Measurements from ENCODE around the gene OR51M1.

DNA sequence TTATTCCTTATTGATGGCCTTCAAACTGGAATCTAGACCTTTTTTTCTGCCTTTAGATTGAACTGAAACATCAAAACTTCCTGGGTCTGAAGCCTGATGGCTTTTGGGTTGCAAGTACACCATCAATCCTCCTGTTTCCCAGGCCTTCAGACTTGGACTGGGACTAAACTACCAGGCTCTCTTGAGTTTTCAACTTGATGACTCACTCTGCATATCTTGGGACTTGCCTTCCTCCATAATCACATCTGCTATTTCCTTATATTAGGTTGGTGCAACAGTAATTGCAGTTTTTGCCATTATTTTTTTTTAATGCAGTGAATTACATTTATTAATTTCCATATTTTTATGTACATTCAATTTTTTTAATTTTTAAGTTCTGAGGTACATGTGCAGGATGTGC is 47.3 kb upstream of the OR51M1 start:
- TF ChIP-seq, protein P1, sequence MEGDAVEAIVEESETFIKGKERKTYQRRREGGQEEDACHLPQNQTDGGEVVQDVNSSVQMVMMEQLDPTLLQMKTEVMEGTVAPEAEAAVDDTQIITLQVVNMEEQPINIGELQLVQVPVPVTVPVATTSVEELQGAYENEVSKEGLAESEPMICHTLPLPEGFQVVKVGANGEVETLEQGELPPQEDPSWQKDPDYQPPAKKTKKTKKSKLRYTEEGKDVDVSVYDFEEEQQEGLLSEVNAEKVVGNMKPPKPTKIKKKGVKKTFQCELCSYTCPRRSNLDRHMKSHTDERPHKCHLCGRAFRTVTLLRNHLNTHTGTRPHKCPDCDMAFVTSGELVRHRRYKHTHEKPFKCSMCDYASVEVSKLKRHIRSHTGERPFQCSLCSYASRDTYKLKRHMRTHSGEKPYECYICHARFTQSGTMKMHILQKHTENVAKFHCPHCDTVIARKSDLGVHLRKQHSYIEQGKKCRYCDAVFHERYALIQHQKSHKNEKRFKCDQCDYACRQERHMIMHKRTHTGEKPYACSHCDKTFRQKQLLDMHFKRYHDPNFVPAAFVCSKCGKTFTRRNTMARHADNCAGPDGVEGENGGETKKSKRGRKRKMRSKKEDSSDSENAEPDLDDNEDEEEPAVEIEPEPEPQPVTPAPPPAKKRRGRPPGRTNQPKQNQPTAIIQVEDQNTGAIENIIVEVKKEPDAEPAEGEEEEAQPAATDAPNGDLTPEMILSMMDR (IDR thresholded peaks at IDR 0.05) = no peak
- TF ChIP-seq POLR2A (IDR thresholded peaks at IDR 0.05) (no peak), POLR2AphosphoS5 (IDR thresholded peaks at IDR 0.05) (no peak)

Data from suprapubic skin (tissue), 4 donors.